HEK293 (cell line): ENCODE data around the gene CDC42SE1.

Experiments
- CTCF ChIA-PET: fragments of 350-600 bp; formaldehyde crosslinking; extraction: SDS; loops from one replicate; lab custom pipeline; 2021; ENCODE audit warnings: antibody characterized with exemption; lab: Yijun Ruan, JAX
- POLR2A ChIA-PET: fragments of 300-600 bp; formaldehyde crosslinking; extraction: SDS; loops from one replicate; lab custom pipeline; 2020; ENCODE audit warnings: antibody characterized with exemption, inconsistent platforms; lab: Yijun Ruan, JAX
- H3K27ac ChIP-seq: fragments of 200-500 bp; sonication (Bioruptor generic); 2 replicates; pipeline ENCODE4 v1.5.1; 2014; ENCODE audit warnings: low read depth, low read length, control low read depth, inconsistent platforms; ENCODE audit errors: extremely low read depth
- H3K36me3 ChIP-seq, 2 experiments: fragments of 200-500 bp in 1 of 2; sonication (Bioruptor generic) in 1 of 2; 1 replicate in 1 of 2; 2 replicates in 1 of 2; pipeline ENCODE4 v1.5.1; 2014 to 2017; ENCODE audit warnings: inconsistent platforms in 2 of 2, low read length in 2 of 2; ENCODE audit not compliant: control insufficient read depth in 2 of 2, insufficient read depth in 1 of 2
- H3K4me1 ChIP-seq: fragments of 200-500 bp; sonication (Bioruptor generic); 2 replicates; pipeline ENCODE4 v1.5.1; 2014; ENCODE audit warnings: mild to moderate bottlenecking, low read length, inconsistent platforms; ENCODE audit not compliant: control insufficient read depth, insufficient read depth
- H3K4me3 ChIP-seq: 2 replicates; pipeline ENCODE4 v1.5.1; 2011; ENCODE audit warnings: low read depth, mild to moderate bottlenecking, control low read depth, low read length, moderate library complexity
- H3K9me3 ChIP-seq: fragments of 200-500 bp; sonication (Bioruptor generic); 2 replicates; pipeline ENCODE4 v1.5.1; 2014; ENCODE audit warnings: low read depth, low read length, inconsistent platforms; ENCODE audit not compliant: control insufficient read depth, insufficient read depth
- SP3 ChIP-seq: fragments of 450-650 bp; formaldehyde crosslinking; IDR thresholded peaks from 2 replicates; pipeline ENCODE4 v1.5.1; 2016; ENCODE audit warnings: missing biosample characterization, missing genetic modification characterization
- ZBTB21 ChIP-seq: fragments of 450-650 bp; formaldehyde crosslinking; IDR thresholded peaks from 2 replicates; pipeline ENCODE4 v1.5.1; 2017; ENCODE audit warnings: missing biosample characterization, missing genetic modification characterization
- ZBTB26 ChIP-seq: fragments of 450-650 bp; formaldehyde crosslinking; optimal IDR thresholded peaks from 2 replicates; pipeline ENCODE3; 2016; ENCODE audit warnings: missing biosample characterization, mild to moderate bottlenecking, missing genetic modification characterization
- ZNF121 ChIP-seq: fragments of 450-650 bp; formaldehyde crosslinking; IDR thresholded peaks from 2 replicates; pipeline ENCODE4 v1.5.1; 2016; ENCODE audit warnings: missing biosample characterization, missing genetic modification characterization
- ZNF248 ChIP-seq: fragments of 450-650 bp; formaldehyde crosslinking; IDR thresholded peaks from 2 replicates; pipeline ENCODE4 v1.5.1; 2017; ENCODE audit warnings: missing biosample characterization, missing genetic modification characterization
- ZNF311 ChIP-seq: fragments of 450-650 bp; formaldehyde crosslinking; IDR thresholded peaks from 2 replicates; pipeline ENCODE4 v1.5.1; 2017; ENCODE audit warnings: missing biosample characterization, missing genetic modification characterization, borderline replicate concordance
- ZNF391 ChIP-seq: fragments of 450-650 bp; formaldehyde crosslinking; IDR thresholded peaks from 2 replicates; pipeline ENCODE4 v1.5.1; 2016; ENCODE audit warnings: low read depth, missing biosample characterization, missing genetic modification characterization, borderline replicate concordance
- ZNF48 ChIP-seq: fragments of 450-650 bp; formaldehyde crosslinking; IDR thresholded peaks from 2 replicates; pipeline ENCODE4 v1.5.1; 2016; ENCODE audit warnings: missing biosample characterization, missing genetic modification characterization
- ZNF530 ChIP-seq: fragments of 450-650 bp; formaldehyde crosslinking; IDR thresholded peaks from 2 replicates; pipeline ENCODE4 v1.5.1; 2016; ENCODE audit warnings: low read depth, missing biosample characterization, missing genetic modification characterization
- ZNF580 ChIP-seq: fragments of 450-650 bp; formaldehyde crosslinking; IDR thresholded peaks from 2 replicates; pipeline ENCODE4 v1.5.1; 2016; ENCODE audit warnings: missing biosample characterization, missing genetic modification characterization
- ZNF600 ChIP-seq: fragments of 450-650 bp; formaldehyde crosslinking; IDR thresholded peaks from 2 replicates; pipeline ENCODE4 v1.5.1; 2016; ENCODE audit warnings: missing biosample characterization, missing genetic modification characterization
- ZNF624 ChIP-seq: fragments of 450-650 bp; formaldehyde crosslinking; IDR thresholded peaks from 2 replicates; pipeline ENCODE4 v1.5.1; 2017; ENCODE audit warnings: missing biosample characterization, missing genetic modification characterization
- ZSCAN30 ChIP-seq: fragments of 450-650 bp; IDR thresholded peaks from 2 replicates; pipeline ENCODE4 v1.5.1; 2018; ENCODE audit warnings: missing biosample characterization, mild to moderate bottlenecking, missing genetic modification characterization, moderate library complexity
- TF ChIP-seq, protein P1 (sequence below): fragments of 450-650 bp; formaldehyde crosslinking; conservative IDR thresholded peaks from 2 replicates; pipeline ENCODE4 v1.5.1; 2016; ENCODE audit warnings: low read depth, missing biosample characterization, missing genetic modification characterization
- TF ChIP-seq, protein P2 (sequence below): fragments of 450-650 bp; formaldehyde crosslinking; IDR thresholded peaks from 2 replicates; pipeline ENCODE4 v1.5.1; 2016; ENCODE audit warnings: missing biosample characterization, missing genetic modification characterization, borderline replicate concordance
- TF ChIP-seq, protein P3 (sequence below): fragments of 450-650 bp; formaldehyde crosslinking; IDR thresholded peaks from 2 replicates; pipeline ENCODE4 v1.5.1; 2016; ENCODE audit warnings: missing biosample characterization, missing genetic modification characterization

The CDC42SE1 gene

DNA sequence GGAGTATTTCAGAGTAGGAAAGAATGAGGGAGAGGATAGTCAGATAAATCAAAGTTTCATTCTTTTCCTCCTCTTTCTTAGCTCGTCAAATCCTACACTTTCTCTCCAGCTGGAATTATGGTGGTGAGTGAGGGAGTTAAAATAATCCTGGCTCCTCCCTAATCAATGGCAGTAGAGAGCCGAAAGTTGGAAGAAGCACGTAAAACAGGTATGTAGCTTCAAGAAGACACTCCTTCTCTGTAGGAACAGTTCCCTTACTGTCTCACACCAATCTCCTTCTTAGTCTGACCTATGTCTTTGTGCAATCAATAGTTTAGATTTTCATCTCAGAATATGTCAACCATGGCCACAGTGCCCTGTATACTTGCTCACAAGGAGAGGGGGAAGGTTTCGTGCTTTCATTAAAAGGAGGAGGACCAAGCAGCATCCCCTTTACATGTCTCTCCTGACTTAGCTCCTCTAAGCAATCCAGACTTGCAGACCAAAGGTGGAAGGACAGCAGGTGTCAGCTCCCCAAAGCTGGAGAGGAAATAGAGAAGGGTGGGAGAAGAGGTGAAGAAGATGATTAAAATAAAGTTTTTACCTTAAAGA, 53.6 kb downstream of the CDC42SE1 start:
- Histone ChIP-seq H3K36me3 (peaks cover 0 to 19% of the 10 kb centered on the region in 2 experiments; a peak in 1 of 3 replicates), H3K27ac (peak overlapping the region; percentile 58), H3K4me3 (peak overlapping the region; percentile 53), H3K9me3 (no peaks in the 10 kb centered on the region), H3K4me1 (0 out of 2 replicates have a peak, but pooled peaks cover 3% of the 10 kb centered on the region)
- TF ChIP-seq ZNF600 (tag by site-specific recombination) (peak; percentile 16; the same call in 1 of the 2 replicates), ZNF391 (tag by site-specific recombination) (no peak)
- CTCF ChIA-PET, result interaction anchor here (0.5 to 3.9 kb wide), 14 partner anchors 10 to 516 kb away, joined by 3 to 73 read pairs (median 4); partner anchors contain the start of genes ANXA9 and MLLT11
- POLR2A ChIA-PET, result interaction anchor here (1.0 to 3.0 kb wide), 12 partner anchors 10 to 427 kb away, joined by 3 to 17 read pairs (median 5); partner anchors contain the start of genes C1orf56, CDC42SE1, CERS2 and ENSA

DNA sequence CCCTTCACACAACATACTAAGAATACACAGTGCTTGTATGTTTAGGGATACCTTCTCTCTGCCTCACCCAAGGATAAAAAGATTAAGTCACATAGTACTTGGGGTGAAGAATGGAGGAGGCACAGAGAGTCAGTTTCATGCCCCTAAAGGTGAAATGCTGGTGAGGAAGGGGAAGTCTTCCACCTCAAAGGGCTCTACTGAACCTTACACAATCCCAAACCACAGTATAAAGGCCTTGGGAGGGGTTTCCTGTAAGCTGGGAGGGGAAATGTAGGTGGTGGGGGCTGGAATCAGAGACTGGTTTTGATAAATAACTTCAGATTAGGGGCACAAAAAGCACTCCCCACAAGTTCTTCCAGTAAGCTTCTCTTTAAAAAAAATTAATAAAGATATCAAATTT, 56.2 kb downstream of the CDC42SE1 start:
- Histone ChIP-seq H3K9me3 (no peaks in the 10 kb centered on the region), H3K36me3 (peaks cover 0 to 43% of the 10 kb centered on the region in 2 experiments; a peak in 1 of 3 replicates), H3K4me1 (0 out of 2 replicates have a peak, but pooled peaks cover 3% of the 10 kb centered on the region), H3K27ac (no peak overlapping the region), H3K4me3 (no peak overlapping the region)
- POLR2A ChIA-PET, result no interaction called here
- no peak for TF ChIP-seq ZNF580 (tag by site-specific recombination)
- TF ChIP-seq ZBTB21 (tag by site-specific recombination), result no peak
- TF ChIP-seq ZNF530 (tag by site-specific recombination), result no peak
- CTCF ChIA-PET, result interaction anchor here (0.5 to 3.9 kb wide), 4 partner anchors 22 to 980 kb away, joined by 3 to 31 read pairs (median 4); partner anchors contain the start of gene ANXA9

DNA sequence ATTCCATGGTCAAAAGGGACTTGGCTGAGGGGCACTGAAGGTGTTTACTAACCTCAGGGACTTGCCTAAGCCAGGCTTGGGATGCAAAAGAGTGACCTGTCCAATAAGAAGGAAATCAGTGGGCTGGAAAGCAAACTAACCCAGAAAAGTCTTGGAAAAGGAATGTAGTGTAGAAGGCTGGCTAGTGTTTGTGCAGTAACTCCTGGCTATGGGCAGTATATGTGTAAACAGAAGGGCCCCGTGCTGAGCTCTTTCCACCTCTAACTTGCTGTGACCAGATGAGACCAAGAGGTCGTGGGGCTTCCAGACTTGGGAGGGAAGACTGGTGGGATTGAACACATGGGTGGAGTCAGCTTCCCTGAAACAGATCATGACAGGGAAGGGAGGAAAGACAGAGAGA, 56.8 kb downstream of the CDC42SE1 start:
- Histone ChIP-seq H3K36me3 (peaks cover 0 to 49% of the 10 kb centered on the region in 2 experiments; a peak in 1 of 3 replicates), H3K9me3 (no peaks in the 10 kb centered on the region), H3K27ac (no peak overlapping the region), H3K4me3 (no peak overlapping the region), H3K4me1 (0 out of 2 replicates have a peak, but pooled peaks cover under 1% of the 10 kb centered on the region)
- TF ChIP-seq ZNF48, result no peak
- TF ChIP-seq, protein P1, sequence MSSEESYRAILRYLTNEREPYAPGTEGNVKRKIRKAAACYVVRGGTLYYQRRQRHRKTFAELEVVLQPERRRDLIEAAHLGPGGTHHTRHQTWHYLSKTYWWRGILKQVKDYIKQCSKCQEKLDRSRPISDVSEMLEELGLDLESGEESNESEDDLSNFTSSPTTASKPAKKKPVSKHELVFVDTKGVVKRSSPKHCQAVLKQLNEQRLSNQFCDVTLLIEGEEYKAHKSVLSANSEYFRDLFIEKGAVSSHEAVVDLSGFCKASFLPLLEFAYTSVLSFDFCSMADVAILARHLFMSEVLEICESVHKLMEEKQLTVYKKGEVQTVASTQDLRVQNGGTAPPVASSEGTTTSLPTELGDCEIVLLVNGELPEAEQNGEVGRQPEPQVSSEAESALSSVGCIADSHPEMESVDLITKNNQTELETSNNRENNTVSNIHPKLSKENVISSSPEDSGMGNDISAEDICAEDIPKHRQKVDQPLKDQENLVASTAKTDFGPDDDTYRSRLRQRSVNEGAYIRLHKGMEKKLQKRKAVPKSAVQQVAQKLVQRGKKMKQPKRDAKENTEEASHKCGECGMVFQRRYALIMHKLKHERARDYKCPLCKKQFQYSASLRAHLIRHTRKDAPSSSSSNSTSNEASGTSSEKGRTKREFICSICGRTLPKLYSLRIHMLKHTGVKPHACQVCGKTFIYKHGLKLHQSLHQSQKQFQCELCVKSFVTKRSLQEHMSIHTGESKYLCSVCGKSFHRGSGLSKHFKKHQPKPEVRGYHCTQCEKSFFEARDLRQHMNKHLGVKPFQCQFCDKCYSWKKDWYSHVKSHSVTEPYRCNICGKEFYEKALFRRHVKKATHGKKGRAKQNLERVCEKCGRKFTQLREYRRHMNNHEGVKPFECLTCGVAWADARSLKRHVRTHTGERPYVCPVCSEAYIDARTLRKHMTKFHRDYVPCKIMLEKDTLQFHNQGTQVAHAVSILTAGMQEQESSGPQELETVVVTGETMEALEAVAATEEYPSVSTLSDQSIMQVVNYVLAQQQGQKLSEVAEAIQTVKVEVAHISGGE (tag by site-specific recombination), result no peak
- TF ChIP-seq ZNF624 (tag by site-specific recombination), result no peak
- TF ChIP-seq ZNF311 (tag by site-specific recombination), result no peak
- TF ChIP-seq ZBTB26 (tag by site-specific recombination), result no peak
- TF ChIP-seq, protein P2, sequence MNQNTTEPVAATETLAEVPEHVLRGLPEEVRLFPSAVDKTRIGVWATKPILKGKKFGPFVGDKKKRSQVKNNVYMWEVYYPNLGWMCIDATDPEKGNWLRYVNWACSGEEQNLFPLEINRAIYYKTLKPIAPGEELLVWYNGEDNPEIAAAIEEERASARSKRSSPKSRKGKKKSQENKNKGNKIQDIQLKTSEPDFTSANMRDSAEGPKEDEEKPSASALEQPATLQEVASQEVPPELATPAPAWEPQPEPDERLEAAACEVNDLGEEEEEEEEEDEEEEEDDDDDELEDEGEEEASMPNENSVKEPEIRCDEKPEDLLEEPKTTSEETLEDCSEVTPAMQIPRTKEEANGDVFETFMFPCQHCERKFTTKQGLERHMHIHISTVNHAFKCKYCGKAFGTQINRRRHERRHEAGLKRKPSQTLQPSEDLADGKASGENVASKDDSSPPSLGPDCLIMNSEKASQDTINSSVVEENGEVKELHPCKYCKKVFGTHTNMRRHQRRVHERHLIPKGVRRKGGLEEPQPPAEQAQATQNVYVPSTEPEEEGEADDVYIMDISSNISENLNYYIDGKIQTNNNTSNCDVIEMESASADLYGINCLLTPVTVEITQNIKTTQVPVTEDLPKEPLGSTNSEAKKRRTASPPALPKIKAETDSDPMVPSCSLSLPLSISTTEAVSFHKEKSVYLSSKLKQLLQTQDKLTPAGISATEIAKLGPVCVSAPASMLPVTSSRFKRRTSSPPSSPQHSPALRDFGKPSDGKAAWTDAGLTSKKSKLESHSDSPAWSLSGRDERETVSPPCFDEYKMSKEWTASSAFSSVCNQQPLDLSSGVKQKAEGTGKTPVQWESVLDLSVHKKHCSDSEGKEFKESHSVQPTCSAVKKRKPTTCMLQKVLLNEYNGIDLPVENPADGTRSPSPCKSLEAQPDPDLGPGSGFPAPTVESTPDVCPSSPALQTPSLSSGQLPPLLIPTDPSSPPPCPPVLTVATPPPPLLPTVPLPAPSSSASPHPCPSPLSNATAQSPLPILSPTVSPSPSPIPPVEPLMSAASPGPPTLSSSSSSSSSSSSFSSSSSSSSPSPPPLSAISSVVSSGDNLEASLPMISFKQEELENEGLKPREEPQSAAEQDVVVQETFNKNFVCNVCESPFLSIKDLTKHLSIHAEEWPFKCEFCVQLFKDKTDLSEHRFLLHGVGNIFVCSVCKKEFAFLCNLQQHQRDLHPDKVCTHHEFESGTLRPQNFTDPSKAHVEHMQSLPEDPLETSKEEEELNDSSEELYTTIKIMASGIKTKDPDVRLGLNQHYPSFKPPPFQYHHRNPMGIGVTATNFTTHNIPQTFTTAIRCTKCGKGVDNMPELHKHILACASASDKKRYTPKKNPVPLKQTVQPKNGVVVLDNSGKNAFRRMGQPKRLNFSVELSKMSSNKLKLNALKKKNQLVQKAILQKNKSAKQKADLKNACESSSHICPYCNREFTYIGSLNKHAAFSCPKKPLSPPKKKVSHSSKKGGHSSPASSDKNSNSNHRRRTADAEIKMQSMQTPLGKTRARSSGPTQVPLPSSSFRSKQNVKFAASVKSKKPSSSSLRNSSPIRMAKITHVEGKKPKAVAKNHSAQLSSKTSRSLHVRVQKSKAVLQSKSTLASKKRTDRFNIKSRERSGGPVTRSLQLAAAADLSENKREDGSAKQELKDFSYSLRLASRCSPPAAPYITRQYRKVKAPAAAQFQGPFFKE (tag by site-specific recombination), result no peak
- TF ChIP-seq ZNF248 (tag by site-specific recombination), result no peak
- no peak for TF ChIP-seq ZSCAN30 (tag by site-specific recombination)
- no peak for TF ChIP-seq ZNF121
- TF ChIP-seq, protein P3, sequence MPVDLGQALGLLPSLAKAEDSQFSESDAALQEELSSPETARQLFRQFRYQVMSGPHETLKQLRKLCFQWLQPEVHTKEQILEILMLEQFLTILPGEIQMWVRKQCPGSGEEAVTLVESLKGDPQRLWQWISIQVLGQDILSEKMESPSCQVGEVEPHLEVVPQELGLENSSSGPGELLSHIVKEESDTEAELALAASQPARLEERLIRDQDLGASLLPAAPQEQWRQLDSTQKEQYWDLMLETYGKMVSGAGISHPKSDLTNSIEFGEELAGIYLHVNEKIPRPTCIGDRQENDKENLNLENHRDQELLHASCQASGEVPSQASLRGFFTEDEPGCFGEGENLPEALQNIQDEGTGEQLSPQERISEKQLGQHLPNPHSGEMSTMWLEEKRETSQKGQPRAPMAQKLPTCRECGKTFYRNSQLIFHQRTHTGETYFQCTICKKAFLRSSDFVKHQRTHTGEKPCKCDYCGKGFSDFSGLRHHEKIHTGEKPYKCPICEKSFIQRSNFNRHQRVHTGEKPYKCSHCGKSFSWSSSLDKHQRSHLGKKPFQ (tag by site-specific recombination), result no peak
- TF ChIP-seq SP3 (tag by site-specific recombination), result no peak
- ChIA-PET POLR2A (interaction anchor here (1.6 kb wide), 1 partner anchor 639 kb away, joined by 4 read pairs; the partner anchor contains the start of gene RPRD2), CTCF (interaction anchor here (0.5 to 3.9 kb wide), 6 partner anchors 22 to 981 kb away, joined by 3 to 31 read pairs (median 3); partner anchors contain the start of gene ANXA9)
